GM12878 (cell line): ENCODE measurements around the gene ABCG1. TPM values are rescaled to one million over a fixed set of nuclear protein-coding genes. Genes with fewer than 3 reads are reported as not detected.

Experiments
- ATAC-seq: fragments of 200-7000 bp; cut with Tn5 transposase; 3 replicates; pipeline ENCODE4 v1.9.1; 2020; ENCODE audit warnings: mild to moderate bottlenecking, moderate library complexity
- BruUV-seq: library from RNA; stranded (reverse); fragments of 400-500 nt; replicated peaks from 2 replicates; lab custom pipeline; 2021; lab: Mats Ljungman, UMichigan
- CTCF ChIA-PET: fragments of 300-600 bp; sonication (Branson Sonifier 250); formaldehyde crosslinking; extraction: SDS; loops from one replicate; lab custom pipeline; 2021; ENCODE audit warnings: inconsistent platforms; lab: Yijun Ruan, JAX
- POLR2A ChIA-PET: fragments of 350-600 bp; formaldehyde crosslinking; extraction: SDS; loops from one replicate; lab custom pipeline; 2021; ENCODE audit warnings: inconsistent platforms; lab: Charles Lee
- RAD21 ChIA-PET: fragments of 300-600 bp; sonication (Branson Sonifier 250); formaldehyde crosslinking; loops from one replicate; lab custom pipeline; 2023; ENCODE audit warnings: antibody characterized with exemption; ENCODE audit not compliant: unreplicated experiment; lab: Charles Lee
- SMC1A ChIA-PET: fragments of 300-600 bp; sonication (Branson Sonifier 250); formaldehyde crosslinking; loops from one replicate; lab custom pipeline; 2023; ENCODE audit not compliant: unreplicated experiment, uncharacterized antibody; lab: Charles Lee
- DNase-seq: peaks from one replicate; pipeline ENCODE4 v3.0.0-alpha.2; 2011; ENCODE audit warnings: low read depth, low spot score
- FAIRE-seq: peaks from 3 replicates; lab custom pipeline; 2011; peaks lifted over from hg19 to GRCh38; lab: Jason Lieb, UNC
- H2AFZ ChIP-seq: 2 replicates; pipeline ENCODE4 v1.6.0; 2011; ENCODE audit warnings: low read depth, low read length, control low read depth; ENCODE audit not compliant: control insufficient read depth
- H3K27ac ChIP-seq: 2 replicates; pipeline ENCODE4 v1.5.1; 2011; ENCODE audit warnings: control low read depth; ENCODE audit not compliant: control insufficient read depth, insufficient read depth
- H3K27me3 ChIP-seq, 2 experiments: replicated peaks in 1 of 2; 2 replicates each; pipeline versions ENCODE4 v1.6.0 to v1.6.1; 2011; ENCODE audit warnings: low read length in 1 of 2; ENCODE audit not compliant: control insufficient read depth in 2 of 2, insufficient read depth in 2 of 2
- H3K36me3 ChIP-seq, 2 experiments: 2 replicates each; pipeline ENCODE4 v1.5.1; 2011; ENCODE audit warnings: low read length in 1 of 2; ENCODE audit not compliant: control insufficient read depth in 2 of 2, insufficient read depth in 2 of 2
- H3K4me1 ChIP-seq: 2 replicates; pipeline ENCODE4 v1.6.1; 2011; ENCODE audit warnings: mild to moderate bottlenecking, low read length, moderate library complexity, mixed read lengths; ENCODE audit not compliant: control insufficient read depth, insufficient read depth
- H3K4me2 ChIP-seq: 2 replicates; pipeline ENCODE4 v1.6.0; 2011; ENCODE audit warnings: control low read depth; ENCODE audit not compliant: control insufficient read depth, insufficient read depth
- H3K4me3 ChIP-seq: fragments of 200-600 bp; sonication (generic); 2 replicates; pipeline ENCODE4 v1.5.1; 2016
- H3K79me2 ChIP-seq: 2 replicates; pipeline ENCODE4 v1.6.0; 2011; ENCODE audit warnings: low read length; ENCODE audit not compliant: control insufficient read depth, insufficient read depth
- H3K9ac ChIP-seq: 2 replicates; pipeline ENCODE4 v1.8.0; 2011; ENCODE audit warnings: low read length, control low read depth, mixed read lengths; ENCODE audit not compliant: control insufficient read depth, insufficient read depth
- H3K9me3 ChIP-seq: replicated peaks from 3 replicates; pipeline ENCODE4 v1.5.1; 2011; ENCODE audit warnings: mild to moderate bottlenecking, low read length; ENCODE audit not compliant: control insufficient read depth, insufficient read depth
- H4K20me1 ChIP-seq: 2 replicates; pipeline ENCODE4 v1.6.0; 2011; ENCODE audit not compliant: control insufficient read depth, insufficient read depth
- ATF7 ChIP-seq: fragments of 450-650 bp; IDR thresholded peaks from 2 replicates; pipeline ENCODE4 v1.6.1; 2016; ENCODE audit warnings: low read depth, mild to moderate bottlenecking
- BCL3 ChIP-seq: IDR thresholded peaks from 2 replicates; pipeline ENCODE4 v1.6.1; 2011; ENCODE audit warnings: borderline replicate concordance, low read depth, mild to moderate bottlenecking, moderate library complexity, low read length; ENCODE audit not compliant: insufficient read depth, poor library complexity, severe bottlenecking
- CEBPB ChIP-seq, 2 experiments: fragments of 150-350 bp in 1 of 2; IDR thresholded peaks; 2 replicates each; pipeline ENCODE4 v1.6.1; 2012 to 2014; ENCODE audit warnings: low read depth in 2 of 2, low read length in 2 of 2, borderline replicate concordance in 1 of 2, inconsistent platforms in 1 of 2
- HCFC1 ChIP-seq: fragments of 150-350 bp; IDR thresholded peaks from 2 replicates; pipeline ENCODE4 v1.6.1; 2014; ENCODE audit warnings: low read length
- HDAC2 ChIP-seq: fragments of 200-600 bp; sonication (generic); IDR thresholded peaks from 2 replicates; pipeline ENCODE4 v1.6.1; 2017
- KAT2A ChIP-seq: conservative IDR thresholded peaks from 2 replicates; pipeline ENCODE4 v1.6.1; 2011; ENCODE audit warnings: low read depth, low read length; ENCODE audit not compliant: control insufficient read depth
- MTA2 ChIP-seq: fragments of 450-650 bp; IDR thresholded peaks from 2 replicates; pipeline ENCODE4 v1.6.1; 2016; ENCODE audit warnings: low read depth, mild to moderate bottlenecking, moderate library complexity
- NFIC ChIP-seq: IDR thresholded peaks from 2 replicates; pipeline ENCODE4 v1.6.1; 2012; ENCODE audit warnings: low read depth, mild to moderate bottlenecking, inconsistent platforms, low read length, moderate library complexity
- NFXL1 ChIP-seq: fragments of 450-650 bp; IDR thresholded peaks from 2 replicates; pipeline ENCODE4 v1.6.1; 2017; ENCODE audit warnings: antibody characterized with exemption, mild to moderate bottlenecking, borderline replicate concordance
- PAX8 ChIP-seq: fragments of 450-650 bp; IDR thresholded peaks from 2 replicates; pipeline ENCODE4 v1.6.1; 2017; ENCODE audit warnings: mild to moderate bottlenecking, moderate library complexity
- POLR2AphosphoS2 ChIP-seq: IDR thresholded peaks from 2 replicates; pipeline ENCODE4 v1.6.1; 2011; ENCODE audit warnings: low read depth, mild to moderate bottlenecking, low read length, improper control_type of control experiment, moderate library complexity
- RCOR1 ChIP-seq: conservative IDR thresholded peaks from 2 replicates; pipeline ENCODE4 v1.6.1; 2012; ENCODE audit warnings: low read depth, low read length, improper control_type of control experiment
- RELA ChIP-seq: fragments of 450-650 bp; IDR thresholded peaks from 2 replicates; pipeline ENCODE4 v1.8.0; 2014; ENCODE audit warnings: borderline replicate concordance; ENCODE audit not compliant: partially characterized antibody
- SP1 ChIP-seq: IDR thresholded peaks from one replicate; pipeline ENCODE4 v1.6.1; 2011; ENCODE audit warnings: low read depth, low read length
- SUZ12 ChIP-seq: fragments of 200-600 bp; sonication (generic); IDR thresholded peaks from one replicate; pipeline ENCODE4 v1.6.1; 2018; ENCODE audit warnings: antibody characterized with exemption, mild to moderate bottlenecking; ENCODE audit not compliant: unreplicated experiment
- YY1 ChIP-seq: IDR thresholded peaks from 2 replicates; pipeline ENCODE4 v1.6.1; 2011; ENCODE audit warnings: low read depth, mild to moderate bottlenecking, low read length
- ZNF384 ChIP-seq: IDR thresholded peaks from 2 replicates; pipeline ENCODE4 v1.6.1; 2012; ENCODE audit warnings: low read depth, mild to moderate bottlenecking, low read length, improper control_type of control experiment, borderline replicate concordance
- WGBS: methylation state at CpG from one replicate; pipeline ENCODE4 v1.1.6; 2016; ENCODE audit warnings: low lambda C conversion rate; ENCODE audit not compliant: insufficient replicate concordance, insufficient coverage; ENCODE audit errors: missing lambda C conversion rate; 5-methylcytosine and 5-hydroxymethylcytosine counted together
- in situ Hi-C: fragments of 300-500 bp; cut with MboI; formaldehyde crosslinking; loops from 9 replicates; pipeline ENCODE4 v1.14.3; 2018; ENCODE audit warnings: mixed read lengths
- intact Hi-C: fragments of 100-400 bp; cut with micrococcal nuclease; formaldehyde crosslinking; loops from one replicate; pipeline ENCODE4 v1.14.2; 2022; ENCODE audit not compliant: unreplicated experiment
- polyA plus RNA-seq, 11 experiments: library from polyadenylated mRNA; depleted of rRNA in 4 of 11; unstranded in 6 of 11; stranded (reverse) in 5 of 11; fragments of >200 nt; fragmentation: Nextera tagmentation in 4 of 11; fragmentation: Illumina TruSeq in 1 of 11; extraction: Ambion mirVana in 4 of 11; extraction: Trizol in 1 of 11; gene quantifications; 1 replicate in 1 of 11; 2 replicates in 10 of 11; pipeline versions ENCODE4 v1.2.1 to v1.2.3, GENCODE V29; 2011 to 2016; ENCODE audit warnings: inconsistent platforms in 2 of 11, missing spikeins in 2 of 11, low read depth in 1 of 11
- total RNA-seq, 4 experiments: library from RNA; depleted of rRNA in 3 of 4; stranded (reverse); fragments of >200 nt in 3 of 4; fragmentation: Illumina TruSeq in 1 of 4; extraction: Trizol in 1 of 4; gene quantifications; 2 replicates each; pipeline versions ENCODE4 v1.2.1 to v1.2.3, GENCODE V29; 2013 to 2021
- TF ChIP-seq, protein P1 (sequence below): fragments of 450-650 bp; IDR thresholded peaks from 2 replicates; pipeline ENCODE4 v1.6.1; 2016; ENCODE audit warnings: mild to moderate bottlenecking

The ABCG1 gene
- total and polyA plus RNA-seq, 10 of the 15 experiments (the other 5 are each of a cell fraction or from before 2014, with no cell fraction given): 0.59 to 19.3 (median 5.7) TPM

GRCh38 chr21:42340187-42341050 is 121.5 kb downstream of the ABCG1 start (continued):
- no peak for TF ChIP-seq MTA2
- no peak for TF ChIP-seq RELA
- TF ChIP-seq KAT2A: no peak
- no peak for TF ChIP-seq SUZ12
- TF ChIP-seq NFIC: no peak
- no peak for TF ChIP-seq RCOR1

- no TSS peak for BruUV-seq
- no peak for TF ChIP-seq POLR2AphosphoS2
- TF ChIP-seq HCFC1: no peak
- no peak for TF ChIP-seq ZNF384
- TF ChIP-seq PAX8: no peak
- TF ChIP-seq HDAC2: no peak
- no peak for TF ChIP-seq YY1
- TF ChIP-seq BCL3: no peak
- no peak for TF ChIP-seq CEBPB (IDR thresholded peaks at IDR 0.05; ENCODE audit: borderline replicate concordance in 1 of 2, low read depth in 2 of 2, low read length in 2 of 2)
- TF ChIP-seq SP1: no peak
- no peak for TF ChIP-seq NFXL1
- no peak for TF ChIP-seq ATF7
- TF ChIP-seq, protein P1, sequence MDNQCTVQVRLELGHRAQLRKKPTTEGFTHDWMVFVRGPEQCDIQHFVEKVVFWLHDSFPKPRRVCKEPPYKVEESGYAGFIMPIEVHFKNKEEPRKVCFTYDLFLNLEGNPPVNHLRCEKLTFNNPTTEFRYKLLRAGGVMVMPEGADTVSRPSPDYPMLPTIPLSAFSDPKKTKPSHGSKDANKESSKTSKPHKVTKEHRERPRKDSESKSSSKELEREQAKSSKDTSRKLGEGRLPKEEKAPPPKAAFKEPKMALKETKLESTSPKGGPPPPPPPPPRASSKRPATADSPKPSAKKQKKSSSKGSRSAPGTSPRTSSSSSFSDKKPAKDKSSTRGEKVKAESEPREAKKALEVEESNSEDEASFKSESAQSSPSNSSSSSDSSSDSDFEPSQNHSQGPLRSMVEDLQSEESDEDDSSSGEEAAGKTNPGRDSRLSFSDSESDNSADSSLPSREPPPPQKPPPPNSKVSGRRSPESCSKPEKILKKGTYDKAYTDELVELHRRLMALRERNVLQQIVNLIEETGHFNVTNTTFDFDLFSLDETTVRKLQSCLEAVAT: no peak
These were observed 123.0 kb downstream of the ABCG1 start for GRCh38 chr21:42341776-42342542.

More at GRCh38 chr21:42341776-42342542, 123.0 kb downstream of the ABCG1 start:
- Histone ChIP-seq H3K27ac (no peak overlapping the region), H3K36me3 (no peaks in the 10 kb centered on the region), H3K4me3 (no peak overlapping the region), H2AFZ (no peak overlapping the region), H3K79me2 (no peaks in the 10 kb centered on the region), H3K9me3 (no peaks in the 10 kb centered on the region), H3K27me3 (no peaks in the 10 kb centered on the region), H3K9ac (no peak overlapping the region), H3K4me1 (peaks cover 13% of the 10 kb centered on the region), H4K20me1 (no peaks in the 10 kb centered on the region), H3K4me2 (no peak overlapping the region)
- POLR2A ChIA-PET: no interaction called here
- FAIRE-seq (no peak), ATAC-seq (no peak), DNase-seq (no peak)
- SMC1A ChIA-PET: interaction anchor here (0.8 to 6.7 kb wide), 2 partner anchors 52 to 81 kb away, joined by 4 to 41 read pairs; no protein-coding TSS in a partner anchor
- in situ Hi-C loops: no loop called here
- CTCF ChIA-PET: interaction anchor here (0.8 to 2.7 kb wide), 5 partner anchors 12 to 195 kb away, joined by 3 to 12 read pairs (median 4); no protein-coding TSS in a partner anchor
- RAD21 ChIA-PET: no interaction called here
- intact Hi-C loops: no loop called here
- WGBS: 78% methylated on average over 15 of the region's 15 CpGs
